Measurements from ENCODE around the gene SLC25A13. TPM values are rescaled to one million over a fixed set of nuclear protein-coding genes. Genes with fewer than 3 reads are reported as not detected.

The SLC25A13 gene
- total RNA-seq, 1 experiment from 2014 or later = 45.0 TPM

GRCh38 chr7:96269246-96269994 is 52.5 kb downstream of the SLC25A13 start:
- in situ Hi-C loops (cut with HindIII; ENCODE audit: low pct_unique_long_range_greater_than_20kb, low sequenced_read_pairs) = no loop called here
- no peak for DNase-seq (ENCODE audit: low read depth)

- DNase-seq (ENCODE audit: low read depth) = no peak
- in situ Hi-C loops (cut with HindIII; ENCODE audit: low pct_unique_long_range_greater_than_20kb, low sequenced_read_pairs) = no loop called here
These were observed 55.3 kb downstream of the SLC25A13 start for GRCh38 chr7:96266580-96266979.

GRCh38 chr7:96266015-96266414 is 55.9 kb downstream of the SLC25A13 start:
- in situ Hi-C loops (cut with HindIII; ENCODE audit: low pct_unique_long_range_greater_than_20kb, low sequenced_read_pairs) = no loop called here

GRCh38 chr7:96253964-96254363 is 67.9 kb downstream of the SLC25A13 start:
- DNase-seq (ENCODE audit: low read depth) = no peak
- in situ Hi-C loops (cut with HindIII; ENCODE audit: low pct_unique_long_range_greater_than_20kb, low sequenced_read_pairs) = no loop called here

More at GRCh38 chr7:96266015-96266414, 55.9 kb downstream of the SLC25A13 start:
- no peak for DNase-seq (ENCODE audit: low read depth)

GRCh38 chr7:96253441-96253840 is 68.5 kb downstream of the SLC25A13 start:
- no peak for DNase-seq (ENCODE audit: low read depth)
- in situ Hi-C loops (cut with HindIII; ENCODE audit: low pct_unique_long_range_greater_than_20kb, low sequenced_read_pairs) = no loop called here

GRCh38 chr7:96250776-96251361 is 71.0 kb downstream of the SLC25A13 start:
- DNase-seq (ENCODE audit: low read depth) = no peak

GRCh38 chr7:96248405-96248804 is 73.5 kb downstream of the SLC25A13 start:
- DNase-seq (ENCODE audit: low read depth) = no peak

More at GRCh38 chr7:96250776-96251361, 71.0 kb downstream of the SLC25A13 start:
- in situ Hi-C loops (cut with HindIII; ENCODE audit: low pct_unique_long_range_greater_than_20kb, low sequenced_read_pairs) = no loop called here

GRCh38 chr7:96246919-96247318 is 75.0 kb downstream of the SLC25A13 start:
- in situ Hi-C loops (cut with HindIII; ENCODE audit: low pct_unique_long_range_greater_than_20kb, low sequenced_read_pairs) = no loop called here

More at GRCh38 chr7:96248405-96248804, 73.5 kb downstream of the SLC25A13 start:
- in situ Hi-C loops (cut with HindIII; ENCODE audit: low pct_unique_long_range_greater_than_20kb, low sequenced_read_pairs) = no loop called here

GRCh38 chr7:96244992-96245292 is 77.0 kb downstream of the SLC25A13 start:
- in situ Hi-C loops (cut with HindIII; ENCODE audit: low pct_unique_long_range_greater_than_20kb, low sequenced_read_pairs) = no loop called here
- no peak for DNase-seq (ENCODE audit: low read depth)

More at GRCh38 chr7:96246919-96247318, 75.0 kb downstream of the SLC25A13 start:
- DNase-seq (ENCODE audit: low read depth) = no peak

- in situ Hi-C loops (cut with HindIII; ENCODE audit: low pct_unique_long_range_greater_than_20kb, low sequenced_read_pairs) = no loop called here
- DNase-seq (ENCODE audit: low read depth) = no peak
These were observed 77.5 kb downstream of the SLC25A13 start for GRCh38 chr7:96244244-96244991.

GRCh38 chr7:96243241-96243640 is 78.7 kb downstream of the SLC25A13 start:
- in situ Hi-C loops (cut with HindIII; ENCODE audit: low pct_unique_long_range_greater_than_20kb, low sequenced_read_pairs) = no loop called here
- DNase-seq (ENCODE audit: low read depth) = no peak

- no peak for DNase-seq (ENCODE audit: low read depth)
- in situ Hi-C loops (cut with HindIII; ENCODE audit: low pct_unique_long_range_greater_than_20kb, low sequenced_read_pairs) = no loop called here
These were observed 80.0 kb downstream of the SLC25A13 start for GRCh38 chr7:96241855-96242254.

- DNase-seq (ENCODE audit: low read depth) = no peak
These were observed 82.7 kb downstream of the SLC25A13 start for GRCh38 chr7:96238976-96239766.

GRCh38 chr7:96238474-96238873 is 83.4 kb downstream of the SLC25A13 start:
- no peak for DNase-seq (ENCODE audit: low read depth)
- in situ Hi-C loops (cut with HindIII; ENCODE audit: low pct_unique_long_range_greater_than_20kb, low sequenced_read_pairs) = no loop called here

More at GRCh38 chr7:96238976-96239766, 82.7 kb downstream of the SLC25A13 start:
- in situ Hi-C loops (cut with HindIII; ENCODE audit: low pct_unique_long_range_greater_than_20kb, low sequenced_read_pairs) = no loop called here

- DNase-seq (ENCODE audit: low read depth) = no peak
- in situ Hi-C loops (cut with HindIII; ENCODE audit: low pct_unique_long_range_greater_than_20kb, low sequenced_read_pairs) = no loop called here
These were observed 84.9 kb downstream of the SLC25A13 start for GRCh38 chr7:96237040-96237439.

GRCh38 chr7:96236198-96237039 is 85.5 kb downstream of the SLC25A13 start:
- in situ Hi-C loops (cut with HindIII; ENCODE audit: low pct_unique_long_range_greater_than_20kb, low sequenced_read_pairs) = no loop called here
- DNase-seq (ENCODE audit: low read depth) = peak; percentile 14

GRCh38 chr7:96235281-96235680 is 86.6 kb downstream of the SLC25A13 start:
- DNase-seq (ENCODE audit: low read depth) = no peak
- in situ Hi-C loops (cut with HindIII; ENCODE audit: low pct_unique_long_range_greater_than_20kb, low sequenced_read_pairs) = no loop called here

All from Caki2 (cell line).